HUDEP-2 (cell line): ENCODE data around the gene IL18BP.

Experiments
- DNase-seq, 76 experiments: peaks; one replicate each; lab custom pipeline; 2025; ENCODE audit not compliant: unreplicated experiment in 76 of 76; lab: John Stamatoyannopoulos, UW

The IL18BP gene

DNA sequence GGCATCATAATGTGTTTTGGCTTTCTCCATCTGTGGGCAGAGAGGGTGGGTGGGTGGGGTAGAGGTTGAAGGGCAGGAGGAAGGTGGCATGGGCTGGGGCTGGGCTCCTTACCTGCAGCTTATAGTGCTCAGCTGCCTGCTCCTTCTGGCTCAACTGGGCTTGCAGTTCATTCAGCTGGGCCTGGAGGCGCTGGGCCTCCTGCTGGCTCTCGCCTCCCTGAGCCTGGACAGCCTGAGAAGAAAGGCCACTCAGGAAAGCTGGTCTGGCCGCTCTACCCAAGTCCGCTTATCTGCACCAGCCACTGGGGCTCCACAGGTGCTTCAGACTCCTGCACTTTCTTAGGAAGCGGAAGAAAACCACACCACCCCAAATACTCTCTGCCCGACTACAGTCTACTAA is 10.4 kb downstream of the IL18BP start:
- DNase-seq: no peak

DNA sequence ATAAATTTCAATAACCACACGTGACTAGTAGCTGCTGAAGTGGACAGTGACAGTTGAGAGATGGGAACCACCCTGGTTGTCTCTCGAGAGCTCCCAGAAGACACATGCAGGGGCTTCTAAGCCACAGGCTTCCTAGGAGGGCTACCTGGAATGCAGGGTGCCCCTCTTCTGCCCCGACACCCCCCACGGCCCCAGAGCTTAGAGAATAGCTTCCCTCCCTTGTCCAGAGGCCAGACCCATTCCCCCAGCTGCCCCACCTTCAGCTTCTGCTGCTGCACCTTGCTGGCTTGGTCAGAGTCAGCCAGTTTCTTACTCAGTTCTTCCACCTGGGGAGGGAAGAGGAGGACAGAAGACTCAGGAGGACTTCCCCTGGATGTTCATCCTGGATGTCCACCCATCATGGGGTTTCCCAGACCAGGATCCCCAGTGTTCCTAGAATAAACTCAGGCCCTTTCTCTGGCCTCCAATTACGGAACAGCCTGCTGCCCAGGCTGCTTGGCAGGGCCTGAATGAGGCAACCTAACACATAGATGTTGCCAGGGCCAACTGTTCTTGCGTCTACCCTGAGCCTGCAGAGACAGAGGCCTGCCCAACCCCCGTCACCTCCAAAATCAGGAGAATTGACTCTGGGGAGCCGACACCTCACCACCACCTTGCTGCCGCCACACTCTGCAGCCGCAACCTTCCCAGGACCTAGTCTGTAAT is 12.0 kb downstream of the IL18BP start:
- DNase-seq: no peak

DNA sequence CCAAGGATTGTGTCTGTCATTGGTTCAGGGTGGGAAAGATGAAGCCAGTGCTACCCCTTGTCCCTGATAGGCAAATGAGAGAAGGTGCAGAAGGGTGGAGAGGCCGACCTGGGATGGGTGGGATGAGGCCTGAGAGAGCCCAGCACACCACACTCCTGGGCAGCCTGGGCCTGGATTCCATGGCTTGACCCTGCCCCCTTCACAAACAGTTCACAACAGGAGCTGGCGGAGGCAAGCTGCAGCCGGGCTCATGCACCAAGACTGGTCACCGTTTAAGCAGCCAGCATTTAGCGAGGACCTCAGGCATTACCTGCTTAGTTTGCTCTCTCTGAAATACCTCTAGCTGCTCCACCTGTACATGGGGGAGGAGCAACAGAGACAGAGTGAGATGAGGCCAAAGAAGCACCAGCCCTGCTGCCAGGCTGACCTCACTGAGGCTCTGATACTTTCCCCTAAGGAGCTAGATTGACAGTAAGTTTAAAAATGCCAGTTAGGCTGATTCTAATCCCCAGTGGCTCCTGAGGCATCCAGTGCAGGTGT is 13.5 kb downstream of the IL18BP start:
- no peak for DNase-seq

DNA sequence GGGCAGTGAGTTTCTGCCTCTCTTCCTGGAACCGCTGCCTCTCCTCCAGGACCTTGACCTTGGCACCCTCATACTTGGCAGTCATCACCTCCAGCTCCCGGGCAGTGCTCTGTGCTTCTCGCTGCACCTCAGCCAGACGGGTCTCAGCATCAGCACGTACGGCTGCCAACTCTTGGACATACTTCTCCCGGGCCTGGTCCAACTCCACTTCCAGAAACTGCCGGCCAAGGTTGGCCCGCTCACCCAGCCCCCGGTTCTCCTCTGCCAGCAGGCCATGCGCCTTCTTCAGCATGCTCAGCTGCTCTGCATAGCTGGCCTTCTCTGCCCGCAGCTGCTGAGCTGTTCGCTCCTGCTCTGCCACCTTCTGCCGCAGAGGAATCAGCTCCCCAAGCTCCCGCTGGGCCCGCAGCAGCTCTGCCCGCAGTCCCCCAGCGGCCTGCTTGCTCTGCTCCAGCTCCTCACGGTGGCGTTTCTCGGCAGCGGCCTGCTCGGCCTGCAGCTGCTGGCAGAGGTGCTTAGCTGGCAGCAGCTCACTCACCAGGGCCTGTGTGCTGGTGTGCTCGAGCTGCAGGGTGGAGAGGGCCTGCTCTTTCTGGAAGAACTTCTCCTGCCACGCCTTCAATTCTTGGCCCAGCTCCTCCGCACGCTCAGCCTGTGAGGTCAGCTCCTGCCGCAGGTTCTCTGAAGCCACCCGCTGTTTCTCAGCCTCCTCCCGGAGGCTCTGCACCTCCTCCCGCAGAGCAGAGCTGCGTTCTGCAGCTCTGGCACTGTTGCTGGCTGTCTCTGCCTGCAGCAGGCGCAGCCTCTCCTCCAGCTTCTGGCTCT is 14.4 kb downstream of the IL18BP start:
- DNase-seq: peak in 7 of 76 experiments; percentile 4 to 43 (median 16)

DNA sequence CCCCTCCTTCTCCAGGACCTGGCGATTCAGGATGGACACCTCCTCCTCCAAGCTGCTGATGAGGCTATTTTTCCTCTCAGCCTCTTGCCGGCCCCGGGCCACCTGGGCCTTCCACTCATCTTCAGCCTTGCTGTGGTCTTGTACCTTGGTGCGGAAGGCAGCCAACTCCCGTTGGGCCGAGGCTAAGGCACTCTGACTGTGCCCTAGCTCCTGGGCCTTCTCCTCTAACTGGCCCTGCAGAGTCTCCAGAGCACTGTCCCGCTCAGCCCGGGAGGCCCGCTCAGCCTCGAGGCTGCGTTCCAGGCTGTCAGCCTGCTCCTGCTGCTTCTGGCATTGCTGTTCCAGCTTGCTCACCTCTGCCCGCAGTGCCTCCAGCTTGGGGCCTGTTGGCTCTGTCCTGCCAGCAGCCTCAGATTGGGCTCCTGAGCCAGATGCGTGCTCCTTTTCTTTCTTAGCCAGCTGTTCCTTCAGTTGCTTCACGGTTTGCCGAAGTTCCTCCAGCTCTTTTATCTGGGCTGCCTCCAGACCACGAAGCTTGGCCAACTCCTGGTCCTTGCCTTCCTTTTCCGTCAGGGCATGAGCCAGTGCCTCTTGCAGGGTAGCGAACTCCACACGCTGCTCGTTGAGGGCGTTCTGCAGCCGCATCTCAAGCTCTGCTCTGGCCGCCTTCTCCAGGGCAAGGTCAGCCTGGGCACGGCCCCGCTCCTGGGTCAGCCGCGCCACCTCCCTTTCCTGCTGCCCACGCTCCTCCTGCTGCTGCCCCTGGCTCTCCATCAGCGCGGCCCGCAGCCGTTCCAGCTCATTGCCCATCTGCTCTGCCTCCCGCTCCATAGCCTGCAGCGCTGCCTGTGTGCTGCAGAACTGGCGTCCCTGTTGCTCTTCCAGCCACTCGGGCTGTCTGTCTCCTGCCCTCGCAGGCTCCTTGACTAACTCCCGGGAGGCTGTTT is 15.3 kb downstream of the IL18BP start:
- no peak for DNase-seq

DNA sequence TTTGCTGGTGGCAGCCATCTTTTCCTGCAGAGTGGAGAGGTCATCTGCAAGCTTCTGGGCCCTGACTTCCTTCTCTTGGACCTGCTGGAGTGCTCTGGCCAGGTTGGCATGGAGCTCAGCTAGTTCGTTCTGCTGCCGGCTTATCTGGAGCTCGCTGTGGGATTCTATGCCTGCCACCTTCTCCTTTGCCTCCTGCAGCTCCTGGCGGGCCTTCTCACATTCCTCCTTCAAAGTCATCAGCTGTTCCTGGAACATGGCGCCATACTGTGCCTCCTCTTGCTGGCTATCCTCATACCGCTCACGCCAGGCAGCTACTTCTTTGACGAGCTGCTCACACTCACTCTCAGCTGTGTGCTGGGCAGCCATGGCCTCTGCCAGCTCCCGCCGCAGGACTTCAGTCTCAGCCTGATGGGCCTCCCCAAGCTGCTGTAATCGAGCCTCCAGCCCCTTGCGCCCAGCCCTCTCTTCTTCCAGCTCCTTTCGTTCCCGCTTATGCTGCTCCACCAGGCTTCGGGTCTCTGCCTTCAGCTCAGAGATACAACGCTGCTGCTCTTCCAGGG is 16.1 kb downstream of the IL18BP start:
- DNase-seq: no peak

DNA sequence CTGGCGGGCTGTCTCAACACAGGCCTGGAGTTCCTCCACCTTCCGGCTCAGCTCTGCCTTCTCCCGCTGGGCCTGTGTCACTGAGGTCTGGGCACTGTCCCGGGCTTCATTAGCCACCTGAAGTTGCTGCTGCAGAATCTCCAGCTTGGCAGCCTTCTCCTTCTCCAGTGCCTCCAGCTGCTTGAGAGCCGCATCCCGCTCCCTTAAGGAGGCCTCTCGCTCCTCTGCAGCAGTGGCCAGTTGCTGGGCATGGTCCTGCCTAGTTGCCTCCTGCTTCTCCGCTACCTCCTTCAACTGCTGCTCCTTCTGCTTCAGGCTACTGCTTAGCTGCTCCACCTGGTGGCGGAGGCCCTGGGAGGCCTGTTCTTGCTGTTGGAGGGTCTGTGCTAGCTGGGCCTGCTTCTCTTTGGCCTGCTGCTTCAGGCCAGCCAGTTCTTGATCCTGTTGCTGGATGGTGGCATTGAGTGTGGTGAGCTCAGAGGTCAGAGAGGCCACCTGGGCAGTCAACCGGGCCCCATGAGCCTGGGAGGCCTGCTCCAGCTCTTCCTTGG is 16.9 kb downstream of the IL18BP start:
- peak in 30 of 76 experiments; percentile 3 to 48 (median 24) for DNase-seq

DNA sequence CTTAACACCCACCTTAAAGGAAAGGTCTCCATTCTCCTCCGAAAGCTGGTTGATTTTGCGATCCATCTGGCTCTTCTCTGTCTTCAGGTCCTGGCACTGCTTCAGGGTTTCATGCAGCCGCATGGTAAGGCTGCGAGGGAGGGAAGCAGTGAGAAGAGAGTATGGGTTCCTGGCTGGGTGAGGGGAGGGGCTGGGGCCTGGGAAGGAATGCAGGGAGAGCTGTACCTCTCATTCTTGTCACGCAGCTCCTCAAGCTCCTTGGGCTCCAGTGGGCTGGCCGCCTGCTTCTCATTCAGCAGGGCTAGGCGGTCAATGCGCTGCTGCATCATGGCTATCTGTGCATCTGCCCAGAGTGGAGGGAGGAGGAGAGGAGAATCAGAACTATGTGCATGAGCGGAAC is 19.5 kb downstream of the IL18BP start:
- DNase-seq: no peak

DNA sequence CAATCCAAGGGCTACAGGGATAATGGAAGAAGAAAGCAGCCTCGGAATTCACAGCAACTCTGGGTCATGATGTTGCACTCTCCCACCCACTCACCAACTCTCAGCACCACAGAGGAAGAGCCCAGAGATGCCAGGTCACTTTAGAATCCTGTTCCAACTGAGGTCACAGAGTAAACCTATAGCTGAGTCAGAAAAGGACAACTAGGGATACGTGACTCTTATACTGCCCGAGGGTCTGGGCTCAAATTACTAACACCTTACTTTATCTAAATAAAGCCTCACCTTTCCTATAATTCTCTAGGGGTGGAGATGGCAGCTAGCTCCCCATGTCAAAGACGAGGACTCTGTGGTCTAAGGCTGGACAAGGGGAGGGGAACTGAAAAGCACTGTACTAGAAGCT is 24.6 kb downstream of the IL18BP start:
- DNase-seq: no peak

DNA sequence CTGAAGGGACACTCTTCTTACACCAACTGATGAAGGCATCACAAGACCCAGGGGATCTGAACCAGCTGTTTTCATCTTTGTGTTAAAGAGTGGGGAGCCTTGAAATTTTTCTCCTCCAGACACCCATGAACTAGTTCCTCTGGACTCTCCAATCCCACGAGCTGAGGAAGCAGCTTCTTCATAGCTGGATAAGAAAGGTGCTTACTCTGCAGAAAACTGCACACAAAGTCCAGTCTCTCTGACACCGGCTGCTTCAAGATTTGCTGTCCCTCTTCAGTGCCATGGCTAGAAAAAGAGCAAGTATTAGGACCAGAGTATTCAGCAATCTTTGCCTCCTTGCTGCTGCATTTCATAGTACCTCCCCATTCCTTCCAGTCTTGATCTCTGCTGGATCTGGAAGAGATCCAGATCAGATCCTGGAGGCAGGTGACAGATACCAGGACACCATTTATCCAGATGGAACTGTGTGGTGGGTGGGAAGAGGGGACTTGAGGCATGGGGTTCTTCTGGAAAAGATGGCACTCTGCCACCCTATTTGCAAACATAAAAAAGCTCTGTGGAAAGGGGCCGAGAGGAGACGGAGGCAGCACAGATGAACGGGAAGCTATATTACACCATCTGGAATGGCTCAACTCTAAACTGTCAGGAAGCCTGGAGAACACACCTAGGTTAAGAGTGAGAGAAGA is 25.5 kb downstream of the IL18BP start:
- no peak for DNase-seq

DNA sequence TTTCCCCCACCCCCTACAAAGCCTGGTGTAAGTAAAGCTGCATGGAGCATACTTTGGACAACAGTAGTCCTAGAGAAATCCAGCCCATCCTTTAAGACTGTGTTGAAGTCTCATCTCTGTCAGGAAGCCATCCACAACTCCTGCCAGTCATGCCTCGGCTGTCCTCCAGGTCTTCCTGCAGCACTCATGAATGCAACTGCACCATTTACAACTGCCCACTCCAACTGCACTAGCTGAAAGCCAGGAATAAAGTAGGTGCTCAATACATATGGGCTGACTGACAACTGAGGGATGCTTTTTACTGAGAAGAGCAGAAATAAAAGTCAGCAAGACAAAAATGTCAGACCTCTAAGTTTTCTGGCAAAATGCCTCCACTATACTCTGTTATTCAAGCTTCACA is 27.4 kb downstream of the IL18BP start:
- no peak for DNase-seq

DNA sequence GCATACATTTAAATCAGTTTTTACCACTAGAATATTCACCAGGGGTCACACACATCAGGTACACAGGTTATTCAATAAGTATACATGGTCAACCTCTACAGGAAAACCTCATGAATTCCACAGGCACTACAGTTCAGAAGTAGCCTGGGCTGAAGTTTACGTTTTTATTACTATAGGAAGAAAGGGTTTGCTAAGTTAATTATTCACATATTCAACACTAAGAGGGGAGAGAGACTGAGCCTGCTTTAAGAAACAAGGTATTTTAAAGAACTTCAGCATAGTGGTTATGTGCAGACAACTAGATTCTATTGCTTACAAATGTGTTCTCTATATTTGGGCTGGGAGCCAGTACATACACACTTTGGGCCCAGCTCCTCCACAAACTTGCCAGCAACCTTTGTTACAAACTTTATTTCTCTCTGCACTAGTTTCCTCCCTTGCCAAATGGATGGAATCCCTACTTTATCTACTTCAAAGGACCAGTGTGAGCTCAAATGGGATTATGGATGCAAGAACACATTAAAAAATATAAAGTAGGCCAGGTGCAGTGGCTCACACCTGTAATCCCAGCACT is 31.9 kb downstream of the IL18BP start:
- no peak for DNase-seq

DNA sequence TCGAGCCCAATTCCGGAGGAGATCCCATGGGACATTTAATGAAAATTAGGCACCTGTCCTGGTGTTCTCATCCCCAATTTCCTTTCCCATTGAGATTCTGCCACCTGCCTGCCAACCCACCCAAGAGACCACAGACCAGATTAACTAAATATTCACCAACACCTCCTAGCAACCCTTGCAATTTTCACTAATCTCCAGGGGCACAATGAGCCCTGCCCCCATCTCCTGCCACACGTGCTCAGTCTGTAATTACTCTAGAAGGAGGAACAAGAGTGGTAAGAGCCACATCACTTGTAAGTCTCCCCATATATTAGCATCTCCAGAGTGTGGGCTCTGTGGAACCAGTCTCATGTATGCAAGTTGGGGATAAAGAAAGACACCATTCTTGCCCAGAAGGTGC is 38.0 kb downstream of the IL18BP start:
- no peak for DNase-seq

DNA sequence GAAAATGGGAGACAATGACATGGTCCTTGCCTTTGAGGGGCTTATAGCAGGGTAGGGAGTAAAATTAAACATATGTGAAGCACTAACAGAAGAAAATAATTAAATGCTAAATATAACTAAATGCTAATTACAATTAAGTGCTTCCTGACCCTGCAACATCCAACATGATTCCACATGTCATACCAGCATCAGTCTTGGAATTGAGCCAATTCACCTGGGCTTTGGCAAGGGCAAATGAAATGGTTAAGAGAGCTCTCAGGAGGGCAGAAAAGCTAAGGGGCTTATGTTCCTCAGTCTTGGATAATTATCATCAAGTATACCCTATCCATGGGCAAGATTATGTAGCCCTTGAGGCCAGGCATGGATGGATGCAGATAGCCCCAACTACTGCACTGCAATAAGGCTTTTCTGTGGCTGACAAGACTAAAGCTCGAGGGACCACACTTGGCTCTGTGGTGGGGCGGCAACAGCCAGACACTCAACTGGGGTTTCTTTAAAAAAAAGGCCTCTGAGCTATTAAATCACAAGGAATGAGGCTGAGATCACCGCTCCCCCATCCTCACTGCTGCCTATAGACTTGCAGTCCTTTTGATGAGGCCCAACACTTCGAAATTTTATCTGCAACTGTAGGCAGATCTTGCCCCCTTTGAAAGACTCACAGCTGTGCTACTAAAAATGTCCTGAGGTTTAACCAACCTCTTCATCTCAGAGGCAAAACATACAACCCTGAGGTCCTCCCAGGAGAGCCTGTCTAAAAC is 39.0 kb downstream of the IL18BP start:
- no peak for DNase-seq

DNA sequence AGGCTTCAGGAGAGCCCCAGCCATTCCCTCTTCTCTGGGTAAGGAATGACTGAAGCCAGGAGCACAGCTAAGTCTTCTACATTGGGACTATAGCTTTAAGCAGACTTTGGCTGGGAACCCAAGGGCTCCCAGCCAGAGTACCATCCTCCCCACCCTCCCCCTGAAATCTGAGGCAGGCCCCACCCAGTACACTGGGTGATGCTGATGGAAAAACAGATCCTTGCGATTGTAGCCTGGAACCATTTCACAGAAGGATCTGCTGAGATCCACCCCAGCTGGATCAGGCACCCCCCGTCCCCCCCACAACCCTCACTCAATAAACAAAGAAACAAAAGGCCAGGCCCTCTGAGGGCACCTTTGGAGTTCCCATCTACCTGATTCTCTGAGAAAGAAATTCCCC is 39.8 kb downstream of the IL18BP start:
- peak in 27 of 76 experiments; percentile 1 to 52 (median 14) for DNase-seq

DNA sequence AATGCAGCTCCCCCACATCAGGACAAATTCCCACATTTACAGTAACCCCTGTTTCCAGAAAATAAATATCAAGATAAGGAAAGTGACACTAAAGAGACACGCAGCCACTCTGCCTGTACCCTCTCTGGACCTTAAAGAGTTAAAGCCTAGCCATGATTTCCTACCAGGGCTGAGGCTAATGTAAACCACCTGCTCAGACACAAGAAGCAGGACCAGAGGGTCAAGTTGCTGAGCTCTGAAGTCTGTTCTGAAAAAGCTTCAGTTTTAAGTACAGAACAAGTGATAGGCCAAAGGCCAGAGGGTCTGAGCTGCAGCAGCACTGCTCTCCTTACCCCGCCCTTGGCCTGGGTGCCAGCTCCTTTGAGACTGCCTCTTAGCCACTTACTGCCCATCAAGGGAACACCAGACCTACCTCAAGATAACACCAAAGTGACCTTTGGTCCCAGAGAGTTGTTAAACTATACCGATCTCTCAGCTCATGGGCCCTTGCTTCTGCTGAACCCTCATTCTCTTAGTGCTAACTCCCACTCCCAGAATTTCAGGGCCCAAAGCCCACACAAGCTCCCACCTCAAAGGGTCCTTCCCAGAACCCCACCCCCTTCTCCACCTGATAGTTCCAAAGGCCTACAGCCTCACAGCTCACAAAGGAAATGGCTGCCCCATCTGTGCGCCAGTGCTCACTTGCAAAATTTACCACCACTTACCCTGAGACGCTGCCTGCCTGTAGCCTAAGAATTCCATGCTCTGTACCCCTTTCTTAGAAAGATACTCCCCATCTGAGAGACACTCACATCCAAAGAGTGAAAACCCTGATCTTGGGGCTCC is 40.5 kb downstream of the IL18BP start:
- DNase-seq: peak in 37 of 76 experiments; percentile 1 to 50 (median 26)

DNA sequence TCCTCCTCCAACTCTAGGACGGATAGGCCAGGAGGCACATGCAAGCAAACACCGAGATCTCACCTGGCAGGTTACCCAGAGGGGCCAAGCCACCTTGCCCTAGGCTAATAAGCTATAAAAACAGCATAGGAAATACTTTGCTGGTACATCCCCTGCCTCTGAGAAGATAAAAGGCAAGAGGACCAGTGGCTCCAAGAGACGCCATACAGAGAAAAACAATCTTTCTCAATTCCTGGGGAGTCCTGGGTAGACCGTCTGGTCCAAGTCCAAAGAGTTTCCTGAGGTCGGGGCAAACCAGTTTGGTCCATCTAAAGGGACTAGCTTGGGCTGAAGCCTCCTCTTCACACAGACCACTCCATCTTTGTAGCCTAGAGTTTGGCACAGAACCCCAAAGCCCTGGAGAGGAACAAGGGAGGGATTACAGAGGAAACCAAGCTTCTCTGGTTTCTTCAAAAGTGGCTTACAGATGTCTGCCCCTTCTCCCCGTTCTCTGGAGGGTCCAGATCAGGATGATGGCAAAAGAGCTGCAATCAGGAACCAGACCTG is 41.2 kb downstream of the IL18BP start:
- no peak for DNase-seq
